GM18526 (cell line): ENCODE measurements around the gene FRMD3.

Experiments used
- POLR2A ChIP-seq: IDR thresholded peaks from 3 replicates; pipeline ENCODE4 v1.6.1; 2011; ENCODE audit not compliant: insufficient read length; ENCODE audit errors: extremely low read depth

FRMD3 gene

GRCh38 chr9:83219154-83219923 lies 318.9 kb downstream of the FRMD3 start:
- TF ChIP-seq POLR2A, result no peak

GRCh38 chr9:83218411-83219090 lies 319.6 kb downstream of the FRMD3 start:
- TF ChIP-seq POLR2A, result no peak

- no peak for TF ChIP-seq POLR2A
Observed at GRCh38 chr9:83209188-83209731, 328.9 kb downstream of the FRMD3 start.

GRCh38 chr9:83208065-83208850 lies 329.9 kb downstream of the FRMD3 start:
- no peak for TF ChIP-seq POLR2A

- TF ChIP-seq POLR2A, result no peak
Observed at GRCh38 chr9:83204047-83204446, 334.2 kb downstream of the FRMD3 start.

- no peak for TF ChIP-seq POLR2A
Observed at GRCh38 chr9:83200531-83200930, 337.7 kb downstream of the FRMD3 start.

GRCh38 chr9:83199832-83200231 lies 338.4 kb downstream of the FRMD3 start:
- TF ChIP-seq POLR2A, result no peak

- TF ChIP-seq POLR2A, result no peak
Observed at GRCh38 chr9:83199240-83199639, 339.0 kb downstream of the FRMD3 start.

- no peak for TF ChIP-seq POLR2A
Observed at GRCh38 chr9:83198371-83198770, 339.8 kb downstream of the FRMD3 start.

GRCh38 chr9:83197591-83197990 lies 340.6 kb downstream of the FRMD3 start:
- no peak for TF ChIP-seq POLR2A

- TF ChIP-seq POLR2A, result no peak
Observed at GRCh38 chr9:83196946-83197345, 341.3 kb downstream of the FRMD3 start.
